Stimulated activated CD8-positive, alpha-beta memory T cell treated with anti-CD3 and anti-CD28 coated beads, Interleukin-4, amount 100 ng/mL, for 24 hours (primary cell): Measurements from ENCODE around the gene PMCH.
"Not testable (repeated sequence)": the region's sequence is repeated elsewhere in the genome, so short reads cannot be mapped to it uniquely, and the experiment has no call there.

ENCODE experiments used
- DNase-seq: peaks from one replicate; pipeline ENCODE4 v3.0.0-alpha.2; 2020; ENCODE audit warnings: low read depth

PMCH gene, protein sequence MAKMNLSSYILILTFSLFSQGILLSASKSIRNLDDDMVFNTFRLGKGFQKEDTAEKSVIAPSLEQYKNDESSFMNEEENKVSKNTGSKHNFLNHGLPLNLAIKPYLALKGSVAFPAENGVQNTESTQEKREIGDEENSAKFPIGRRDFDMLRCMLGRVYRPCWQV

DNA sequence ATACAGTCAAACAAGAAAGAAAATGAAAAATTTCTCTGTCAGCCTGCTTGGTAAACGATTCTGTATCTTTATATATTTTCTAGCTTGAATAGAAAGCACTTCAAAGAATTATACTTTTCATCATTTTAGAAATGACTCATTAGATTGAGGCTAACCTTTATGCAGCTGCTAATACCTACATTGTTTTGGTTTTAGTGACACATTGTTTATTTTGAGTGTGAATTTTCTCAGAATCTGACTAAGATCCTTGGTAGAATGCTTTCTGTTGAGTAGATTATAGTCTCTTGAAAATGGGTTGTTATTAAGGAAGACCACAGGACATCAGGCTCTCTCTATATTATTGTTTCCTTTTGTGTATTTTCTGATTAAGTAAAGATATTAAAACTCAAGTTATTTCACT is at the start of gene PMCH:
Gene PMCH, minus strand, starts transcription at position 45 of the 400 bp plus-strand sequence. CDS start 63 bp downstream, outside the sequence.
- DNase-seq: no peak

DNA sequence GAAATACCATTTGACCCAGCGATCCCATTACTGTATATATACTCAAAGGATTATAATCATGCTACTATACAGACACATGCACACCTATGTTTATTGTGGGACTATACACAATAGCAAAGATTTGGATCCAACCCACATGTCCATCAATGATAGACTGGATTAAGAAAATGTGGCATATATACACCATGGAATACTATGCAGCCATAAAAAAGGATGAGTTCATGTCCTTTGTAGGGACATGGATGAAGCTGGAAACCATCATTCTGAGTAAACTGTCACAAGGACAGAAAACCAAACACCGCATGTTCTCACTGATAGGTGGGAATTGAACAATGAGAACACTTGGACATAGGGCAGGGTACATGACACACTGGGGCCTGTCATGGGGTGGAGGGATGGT is 43.2 kb upstream of the PMCH start:
- not testable (repeated sequence) for DNase-seq

DNA sequence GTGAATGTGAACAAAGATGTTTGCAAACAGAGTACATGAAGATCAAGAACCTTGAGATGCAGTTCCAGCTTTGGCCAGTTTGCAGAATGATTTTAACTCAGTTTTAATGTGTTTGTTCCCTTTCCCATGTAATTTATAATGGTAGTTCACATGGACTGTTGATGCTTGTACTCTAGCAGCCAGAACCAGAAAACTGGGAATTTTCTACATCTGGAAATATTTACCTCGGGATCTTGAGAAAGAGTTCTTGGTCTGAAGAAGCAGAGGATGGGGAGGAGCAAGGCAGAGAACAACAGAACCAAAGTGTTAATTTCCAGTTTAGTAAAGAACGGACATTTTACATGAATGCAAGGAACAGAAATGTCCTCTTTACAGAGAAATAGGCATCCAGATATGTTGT is 37.0 kb upstream of the PMCH start:
- DNase-seq: no peak

DNA sequence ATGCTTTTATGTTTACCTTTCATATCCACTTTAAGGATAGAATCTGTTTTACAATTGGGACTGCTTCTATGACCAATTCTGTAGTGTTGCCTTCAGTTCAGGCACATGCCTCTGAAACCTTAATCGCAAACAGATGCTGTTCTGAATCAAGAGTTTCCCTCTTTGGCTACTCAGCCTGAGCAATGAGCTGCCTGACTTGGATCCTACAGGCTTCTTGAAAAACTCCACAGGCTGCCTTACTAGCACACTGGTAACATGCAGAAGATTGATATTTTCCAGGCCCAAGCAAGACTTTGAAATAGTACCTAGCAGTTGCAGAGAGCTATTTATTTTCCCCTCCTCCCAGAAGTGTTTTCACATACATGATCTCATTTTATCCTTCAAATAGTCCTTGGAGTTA is 34.8 kb upstream of the PMCH start:
- no peak for DNase-seq

DNA sequence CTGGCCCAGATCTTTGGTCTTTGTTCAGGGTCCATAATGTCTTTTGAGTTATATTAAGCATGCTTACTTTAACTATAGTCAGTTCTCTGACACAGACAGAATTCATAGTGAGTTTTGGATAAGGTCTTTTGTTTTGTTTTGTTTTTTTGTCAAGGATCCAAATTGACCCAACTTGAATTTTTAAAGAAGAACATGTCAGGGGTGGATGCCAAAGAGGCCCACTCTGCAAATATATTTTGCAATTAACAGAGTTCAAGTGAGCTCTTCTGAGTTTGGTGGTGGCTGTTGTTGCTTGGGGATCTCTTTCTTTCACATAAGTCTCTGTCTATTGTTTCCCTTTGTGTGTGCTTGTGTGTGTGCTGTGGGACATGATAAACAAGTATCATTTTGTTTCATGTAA is 34.4 kb upstream of the PMCH start:
- DNase-seq: no peak

DNA sequence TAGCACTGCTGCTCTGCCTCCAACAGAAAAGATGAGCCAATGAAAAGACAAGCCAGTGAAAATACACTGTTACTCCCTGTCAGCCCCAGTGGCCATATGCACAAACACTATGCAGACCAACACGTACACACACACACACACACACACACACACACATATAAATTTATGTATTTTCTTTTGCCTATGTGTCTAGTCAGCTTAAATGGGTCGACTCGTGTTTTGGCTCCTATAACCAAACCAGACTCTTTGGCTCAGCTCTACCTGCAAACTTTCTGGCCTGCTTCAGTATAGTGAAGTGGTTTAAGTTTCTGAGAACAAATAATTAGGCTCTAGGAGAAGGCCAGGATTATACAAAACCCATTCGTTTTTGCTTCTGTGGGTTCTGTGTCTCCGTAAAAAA is 30.3 kb upstream of the PMCH start:
- DNase-seq: no peak

DNA sequence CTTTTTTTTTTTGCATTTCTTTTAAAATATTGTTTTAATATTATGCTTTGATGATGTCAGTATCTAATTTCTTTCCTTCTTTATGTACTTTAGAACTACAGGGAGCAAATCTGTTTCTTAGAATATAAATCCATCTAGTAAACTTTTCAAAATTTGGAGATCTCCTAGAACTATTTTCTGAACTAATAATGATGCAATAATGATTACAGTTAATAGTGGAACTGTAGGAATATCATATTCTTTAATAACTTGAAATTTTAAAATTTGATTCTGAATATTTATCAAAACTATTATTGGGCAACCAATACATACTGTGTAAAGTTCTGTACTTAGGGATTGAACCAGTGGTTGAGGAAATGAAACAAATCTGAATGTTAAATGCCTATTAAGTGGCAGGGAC is 23.1 kb upstream of the PMCH start:
- DNase-seq: no peak

DNA sequence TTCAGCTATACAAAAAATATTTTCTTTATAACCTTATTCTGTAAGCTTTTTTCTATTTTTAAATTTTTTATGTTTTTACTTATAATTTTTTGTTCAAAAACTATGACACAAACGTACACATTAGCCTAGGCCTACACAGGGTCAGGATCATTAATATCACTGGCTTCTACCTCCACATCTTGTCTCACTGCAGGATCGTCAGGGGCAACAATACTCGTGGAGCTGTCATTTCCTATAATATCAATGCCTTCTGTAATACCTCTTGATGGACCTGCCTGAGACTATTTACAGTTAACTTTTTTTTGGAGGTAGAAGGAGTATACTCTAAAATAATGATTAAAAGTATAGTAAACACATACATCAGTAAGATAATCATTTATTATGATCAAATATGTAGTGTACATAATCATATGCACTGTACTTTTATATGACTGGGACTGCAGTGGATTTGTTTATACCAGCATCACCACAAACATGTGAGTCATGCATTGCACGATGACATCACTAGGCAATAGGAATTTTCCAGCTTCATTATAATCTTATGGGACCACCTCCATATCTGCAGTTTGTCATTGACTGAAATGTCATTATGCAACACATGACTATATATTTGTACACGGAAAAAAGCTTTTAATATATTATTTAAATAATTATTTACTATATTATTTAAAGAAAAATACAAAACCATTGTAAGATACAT is 18.5 kb upstream of the PMCH start:
- no peak for DNase-seq

DNA sequence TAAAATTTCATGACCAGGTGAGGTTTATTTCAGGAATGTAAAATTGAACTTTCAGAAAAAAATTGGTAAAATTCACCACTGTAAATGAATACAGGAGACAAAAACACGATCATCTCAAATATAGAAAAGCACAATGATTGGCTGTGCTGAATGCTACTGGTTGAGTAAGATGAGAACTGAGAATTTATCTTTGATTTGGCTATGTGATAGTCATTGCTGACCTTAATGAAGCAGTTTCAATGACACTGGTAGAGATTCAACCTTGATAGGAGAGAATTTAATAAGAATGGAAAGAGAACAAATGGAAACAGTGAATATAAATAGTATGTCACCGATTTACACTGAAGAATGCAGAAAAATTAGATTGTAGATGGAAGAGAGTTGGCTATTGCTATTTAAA is 6.4 kb upstream of the PMCH start:
- no peak for DNase-seq

DNA sequence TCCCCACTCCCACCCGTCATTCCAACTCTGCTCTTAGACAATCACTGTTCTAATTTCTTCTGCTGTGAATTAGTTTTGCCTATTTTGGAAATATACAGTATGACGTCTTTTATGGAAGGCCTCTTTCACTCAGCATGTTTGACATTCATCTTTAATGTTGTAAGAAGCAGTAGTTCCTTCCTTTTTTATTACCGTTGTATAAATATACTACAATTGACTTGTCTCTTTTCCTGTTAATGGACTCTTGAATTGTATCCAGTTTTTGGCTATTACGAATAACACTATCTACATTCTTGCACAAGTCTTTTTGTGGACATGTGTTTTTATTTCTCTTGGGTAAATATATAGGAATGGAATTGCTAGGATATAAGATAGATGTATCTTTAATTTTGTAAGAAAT is 4.9 kb upstream of the PMCH start:
- no peak for DNase-seq

DNA sequence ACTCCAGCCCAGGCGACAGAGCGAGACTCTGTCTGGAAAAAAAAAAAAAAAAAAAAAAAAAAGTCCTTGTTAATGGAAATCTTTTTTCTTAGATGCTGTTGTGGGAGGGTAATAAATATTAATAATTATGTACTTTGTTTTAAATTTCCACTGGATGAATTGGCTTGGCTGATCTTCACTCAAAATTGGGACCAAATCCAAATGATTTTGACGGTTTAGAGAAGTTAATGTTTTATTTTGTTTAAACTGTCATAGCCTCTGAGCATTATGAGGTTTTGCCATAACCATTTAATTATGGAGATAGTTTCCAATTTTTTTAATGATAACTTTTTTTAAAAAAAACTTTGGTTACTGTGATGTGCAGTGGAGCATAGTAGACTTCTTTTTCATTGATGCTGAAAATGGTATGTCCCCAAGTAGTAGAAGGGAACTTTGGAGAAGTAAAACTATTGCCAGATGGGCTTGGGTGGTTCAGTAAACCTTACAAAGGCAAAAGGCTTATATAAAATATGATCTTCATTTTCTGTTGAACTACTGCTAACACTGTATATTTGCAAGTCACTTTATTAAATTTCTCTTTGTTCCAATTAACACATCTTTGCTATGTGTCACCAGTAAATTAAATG is 3.9 kb upstream of the PMCH start:
- no peak for DNase-seq

DNA sequence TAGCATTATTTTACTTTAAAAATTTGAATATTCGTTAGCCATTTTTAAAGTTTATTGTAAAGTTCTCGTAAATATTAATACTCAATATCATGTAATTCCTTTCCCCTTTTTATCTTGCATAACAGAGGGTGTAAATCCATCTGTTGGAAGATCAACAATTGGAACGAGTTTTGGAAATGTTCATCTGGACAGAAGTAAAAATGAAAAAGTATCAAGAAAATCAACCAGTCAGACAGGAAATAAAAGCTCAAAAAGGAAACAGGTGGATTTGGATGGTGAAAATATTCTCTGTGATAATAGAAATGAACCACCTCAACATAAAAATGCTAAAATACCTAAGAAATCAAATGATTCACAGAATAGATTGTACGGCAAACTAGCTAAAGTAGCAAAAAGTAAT is 1.8 kb downstream of the PMCH start:
- no peak for DNase-seq

DNA sequence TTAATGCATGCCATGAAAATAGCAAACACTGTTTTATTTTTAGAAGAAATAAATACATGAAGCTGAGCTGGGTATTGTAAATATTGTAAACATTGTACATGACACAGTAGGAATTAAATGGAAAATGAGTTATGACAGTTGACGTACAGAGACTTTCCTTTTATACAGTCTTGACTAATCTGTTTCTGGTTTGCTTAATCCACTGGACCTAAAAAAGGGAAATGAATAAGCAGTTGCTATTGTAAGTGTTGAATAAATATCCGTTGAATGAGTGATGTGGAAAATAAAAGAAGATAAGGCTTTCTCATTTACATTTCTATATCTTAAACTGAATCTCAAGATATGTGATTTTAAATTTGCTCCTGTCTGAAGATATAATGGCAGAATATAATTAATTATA is 15.0 kb downstream of the PMCH start:
- DNase-seq: no peak

DNA sequence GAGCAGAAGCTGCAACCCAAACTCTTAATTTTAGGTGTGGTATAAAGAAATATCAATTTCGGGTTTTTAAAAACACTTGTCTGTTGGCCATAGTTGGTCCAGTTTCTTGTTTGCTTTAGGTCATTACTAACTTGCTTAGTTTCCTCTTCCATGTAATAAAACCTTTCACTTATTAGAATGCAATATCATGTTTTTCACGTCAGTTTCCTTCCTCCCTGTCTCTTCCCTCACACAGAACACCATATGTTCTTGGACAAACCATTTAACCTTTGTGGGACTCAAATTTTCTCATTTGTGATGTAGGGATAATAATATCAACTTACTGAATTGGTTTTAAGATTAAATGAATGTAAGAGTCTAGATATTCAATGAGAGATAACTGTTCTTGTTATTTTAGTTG is 22.9 kb downstream of the PMCH start:
- no peak for DNase-seq

DNA sequence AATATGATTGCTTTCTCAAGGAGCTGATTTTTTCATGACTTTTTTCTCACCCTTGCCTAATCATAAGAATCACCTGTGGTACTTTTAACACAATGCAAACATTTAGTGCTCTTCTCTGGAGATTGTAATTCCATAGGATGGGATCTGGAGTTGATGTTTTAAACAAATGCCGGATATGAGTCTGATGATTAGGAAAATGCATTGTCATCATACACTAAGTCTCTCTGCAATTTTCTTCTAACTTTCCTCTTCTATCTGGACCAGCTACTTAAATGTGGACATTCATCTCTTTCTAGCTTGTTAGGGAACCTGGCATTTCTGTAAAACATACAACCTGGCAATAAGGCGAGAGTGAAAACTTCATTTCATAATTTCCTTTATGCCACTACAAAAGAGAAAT is 23.5 kb downstream of the PMCH start:
- no peak for DNase-seq

DNA sequence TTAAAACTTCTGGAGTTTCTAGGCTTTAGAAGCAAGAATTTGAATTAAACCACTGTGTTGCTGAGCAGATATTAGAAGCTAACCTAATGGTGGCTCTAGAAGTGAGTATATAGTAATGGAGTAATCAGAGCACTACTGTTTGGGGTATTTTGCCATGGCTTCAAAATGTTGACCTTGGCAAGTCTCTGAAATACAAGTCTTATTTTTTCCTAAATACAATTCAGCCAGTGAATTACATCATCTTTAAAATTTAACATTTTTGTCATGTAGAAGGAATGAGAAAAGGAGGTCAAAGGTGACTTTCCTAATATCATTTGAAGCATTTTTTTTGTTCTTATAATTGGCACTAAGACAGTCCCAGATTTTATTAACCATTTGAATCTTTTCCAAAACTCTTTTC is 25.2 kb downstream of the PMCH start:
- no peak for DNase-seq

DNA sequence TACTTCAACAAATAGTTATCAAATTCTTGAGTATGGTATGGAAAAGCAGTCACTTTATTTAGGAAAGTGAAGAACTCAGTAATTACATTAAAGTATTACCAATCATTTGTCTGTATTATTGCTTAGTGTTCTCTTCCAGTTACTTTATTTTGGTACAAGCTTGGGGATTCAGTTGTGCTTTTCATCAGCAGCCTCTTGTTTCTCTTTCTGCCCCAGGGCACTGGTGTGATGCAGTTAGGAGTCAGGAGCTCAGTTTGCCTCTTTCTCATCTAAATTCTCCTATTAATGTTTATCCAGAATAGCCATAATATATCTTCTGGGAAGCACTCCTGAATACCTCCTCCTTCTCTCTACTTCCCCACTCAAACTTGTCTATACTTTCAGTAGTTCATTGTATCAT is 25.7 kb downstream of the PMCH start:
- no peak for DNase-seq

DNA sequence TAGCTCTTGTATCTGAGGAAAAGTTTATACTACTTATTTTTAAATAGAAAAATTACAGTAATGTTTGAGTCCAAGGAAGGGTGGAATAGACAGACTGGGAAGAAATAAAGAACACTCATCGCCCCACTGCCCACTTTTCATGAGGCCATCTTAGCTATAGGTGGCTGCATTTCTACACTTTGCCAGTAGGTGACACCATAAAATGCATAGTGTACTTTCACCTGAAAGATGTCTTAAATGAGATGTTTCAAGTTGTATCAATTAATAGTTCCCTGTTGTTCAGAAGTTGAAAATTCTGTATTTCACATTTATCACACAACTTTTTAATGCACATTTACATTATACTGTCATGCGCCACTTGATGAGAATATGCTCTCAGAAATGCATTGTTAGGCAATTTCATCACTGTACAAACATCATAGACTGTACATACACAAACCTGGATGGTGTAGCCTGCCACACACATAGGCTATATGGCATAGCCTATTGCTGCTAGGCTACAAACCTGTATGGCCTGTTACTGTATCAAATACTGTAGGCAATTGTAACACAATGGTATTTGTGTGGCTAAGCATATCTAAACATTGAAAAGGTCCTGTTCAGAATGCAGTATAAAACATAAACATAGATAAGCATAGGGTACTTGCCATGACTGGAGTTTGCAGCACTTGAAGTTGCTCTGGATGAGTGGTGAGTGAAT is 27.6 kb downstream of the PMCH start:
- DNase-seq: no peak

DNA sequence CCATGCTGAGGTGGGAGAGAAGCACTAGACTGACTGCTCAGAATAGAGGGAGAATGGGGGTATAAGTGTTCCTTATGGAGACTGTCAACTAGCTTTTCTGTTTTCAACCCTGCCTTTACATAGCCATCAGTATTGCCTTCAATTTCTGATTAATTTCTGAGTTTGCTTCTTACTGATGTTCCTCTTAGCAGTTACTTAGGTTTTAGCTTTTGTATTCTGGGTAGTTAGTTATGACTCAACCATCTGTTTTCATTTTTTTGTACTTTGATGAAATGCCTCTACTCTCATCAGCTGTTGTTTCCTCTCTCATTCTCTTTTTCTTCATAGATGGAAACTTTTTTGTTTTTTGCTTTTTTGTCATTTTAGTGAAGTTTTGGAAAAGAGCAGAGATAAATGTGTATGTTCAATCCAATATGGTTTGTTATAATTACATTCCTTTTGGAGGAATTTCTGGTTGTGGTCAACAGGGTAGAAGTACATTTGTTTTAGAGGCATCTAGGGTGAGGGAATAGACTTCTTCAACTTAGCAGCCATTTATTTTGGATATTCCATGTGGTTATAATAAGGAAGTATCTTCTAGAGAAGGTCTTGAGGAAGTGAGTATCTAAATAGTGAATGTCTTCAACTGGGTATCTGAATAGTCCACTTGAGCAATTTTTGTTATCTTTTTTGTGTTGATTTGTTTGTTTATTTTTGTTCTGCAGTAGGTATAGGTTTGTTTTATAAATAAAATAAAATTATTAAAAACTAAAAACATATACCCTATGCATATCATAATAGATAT is 29.6 kb downstream of the PMCH start:
- DNase-seq: no peak

DNA sequence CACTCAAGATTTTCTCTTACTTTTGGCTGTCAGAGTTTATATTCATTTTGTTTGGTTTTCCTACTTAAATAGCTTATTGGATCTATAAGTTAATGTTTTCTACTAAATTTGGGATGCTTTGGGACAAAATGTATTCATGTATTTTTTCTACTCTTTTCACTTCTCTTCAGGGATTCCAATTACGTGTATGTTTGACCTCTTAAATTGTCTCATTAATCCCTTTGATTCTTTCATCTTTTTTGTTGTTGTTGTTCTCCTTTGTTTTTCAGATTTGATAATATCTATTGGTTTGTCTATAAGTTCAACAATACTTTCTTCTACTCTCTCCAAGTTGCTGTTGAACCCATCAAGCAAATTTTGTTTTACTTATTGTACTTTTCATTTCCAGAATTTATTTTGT is 34.2 kb downstream of the PMCH start:
- DNase-seq: no peak

DNA sequence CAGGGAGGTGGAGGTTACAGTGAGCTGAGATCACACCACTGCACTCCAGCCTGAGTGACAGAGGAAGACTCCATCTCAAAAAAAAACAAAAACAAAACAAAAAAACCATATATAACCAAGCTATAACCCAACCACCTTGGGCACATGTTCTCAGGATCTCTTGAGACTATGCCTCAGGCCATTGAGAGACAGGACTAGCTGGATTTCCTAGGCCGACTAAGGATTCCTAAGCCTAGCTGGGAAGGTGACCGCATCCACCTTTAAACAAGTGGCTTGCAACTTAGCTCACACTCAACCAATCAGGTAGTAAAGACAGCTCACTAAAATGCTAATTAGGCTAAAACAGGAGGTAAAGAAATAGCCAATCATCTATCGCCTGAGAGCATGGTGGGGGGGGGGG is 42.4 kb downstream of the PMCH start:
- DNase-seq: not testable (repeated sequence)

DNA sequence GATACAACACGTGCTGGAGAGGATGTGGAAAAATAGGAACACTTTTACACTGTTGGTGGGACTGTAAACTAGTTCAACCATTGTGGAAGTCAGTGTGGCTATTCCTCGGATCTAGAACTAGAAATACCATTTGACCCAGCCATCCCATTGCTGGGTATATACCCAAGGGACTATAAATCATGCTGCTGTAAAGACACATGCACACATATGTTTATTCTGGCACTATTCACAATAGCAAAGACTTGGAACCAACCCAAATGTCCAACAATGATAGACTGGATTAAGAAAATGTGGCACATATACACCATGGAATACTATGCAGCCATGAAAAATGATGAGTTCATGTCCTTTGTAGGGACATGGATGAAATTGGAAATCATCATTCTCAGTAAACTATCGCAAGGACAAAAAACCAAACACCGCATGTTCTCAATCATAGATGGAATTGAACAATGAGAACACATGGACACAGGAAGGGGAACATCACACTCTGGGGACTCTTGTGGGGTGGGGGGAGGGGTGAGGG is 50.5 kb downstream of the PMCH start:
- not testable (repeated sequence) for DNase-seq
